DMS114 treated with DMSO at 0.1 percent for 48 hours (cell line): ENCODE measurements around the gene LENG8.
"Not testable (repeated sequence)": the region's sequence is repeated elsewhere in the genome, so short reads cannot be mapped to it uniquely, and the experiment has no call there.

ENCODE experiments used
- DNase-seq: peaks from one replicate; lab custom pipeline; 2025; ENCODE audit not compliant: unreplicated experiment; lab: John Stamatoyannopoulos, UW

The LENG8 gene

DNA sequence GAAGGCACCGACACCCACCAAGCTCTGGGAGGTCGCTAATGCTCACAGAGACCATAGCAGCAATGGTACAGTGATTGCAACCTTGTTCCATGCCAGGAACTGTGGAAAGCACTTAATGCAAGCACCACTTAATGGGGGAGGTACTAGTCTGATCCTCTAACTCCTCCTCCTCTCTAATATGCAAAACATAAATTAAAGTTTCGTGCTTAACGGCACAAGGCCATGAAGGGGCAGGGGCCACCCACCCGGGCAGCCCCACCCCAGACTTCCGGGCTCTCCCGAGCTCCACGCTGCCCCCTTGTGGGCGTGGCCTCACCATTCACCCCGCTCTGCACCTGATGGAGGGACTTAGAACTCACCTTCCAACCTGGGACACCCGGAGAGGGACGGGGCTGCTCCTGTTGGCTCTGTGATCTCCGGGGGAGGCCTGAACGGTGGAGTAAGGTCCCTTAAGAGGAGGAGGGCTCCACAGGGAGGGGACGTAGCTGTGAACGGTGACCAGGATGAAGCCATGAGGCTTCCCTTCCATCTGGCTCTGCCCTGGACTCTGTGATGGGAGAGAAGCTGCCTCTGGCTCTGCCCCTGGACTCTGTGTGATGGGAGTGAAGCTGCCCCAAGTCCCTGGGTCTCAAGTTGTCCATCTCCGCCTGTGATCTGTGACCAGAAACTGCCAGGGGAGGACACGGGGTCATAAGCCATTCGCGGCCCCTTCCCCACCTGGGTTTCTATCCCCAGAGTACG is 60.4 kb downstream of the LENG8 start:
- DNase-seq: not testable (repeated sequence)
